VCaP (cell line): ENCODE measurements around the gene ROBO3.
A peak's percentile ranks its signal among the peaks of the same experiment; 100 is the strongest.

Source experiments
- H3K27ac ChIP-seq: fragments of 450-650 bp; 2 replicates; pipeline ENCODE4 v1.5.1; 2017
- TF ChIP-seq, protein P1 (sequence below): fragments of 450-650 bp; conservative IDR thresholded peaks from 2 replicates; pipeline ENCODE4 v1.5.1; 2017; ENCODE audit warnings: mild to moderate bottlenecking, moderate library complexity

ROBO3 gene

GRCh38 chr11:124830749-124831148, 34.5 kb upstream of the ROBO3 start:
- H3K27ac ChIP-seq = no peak overlapping the region
- TF ChIP-seq, protein P1, sequence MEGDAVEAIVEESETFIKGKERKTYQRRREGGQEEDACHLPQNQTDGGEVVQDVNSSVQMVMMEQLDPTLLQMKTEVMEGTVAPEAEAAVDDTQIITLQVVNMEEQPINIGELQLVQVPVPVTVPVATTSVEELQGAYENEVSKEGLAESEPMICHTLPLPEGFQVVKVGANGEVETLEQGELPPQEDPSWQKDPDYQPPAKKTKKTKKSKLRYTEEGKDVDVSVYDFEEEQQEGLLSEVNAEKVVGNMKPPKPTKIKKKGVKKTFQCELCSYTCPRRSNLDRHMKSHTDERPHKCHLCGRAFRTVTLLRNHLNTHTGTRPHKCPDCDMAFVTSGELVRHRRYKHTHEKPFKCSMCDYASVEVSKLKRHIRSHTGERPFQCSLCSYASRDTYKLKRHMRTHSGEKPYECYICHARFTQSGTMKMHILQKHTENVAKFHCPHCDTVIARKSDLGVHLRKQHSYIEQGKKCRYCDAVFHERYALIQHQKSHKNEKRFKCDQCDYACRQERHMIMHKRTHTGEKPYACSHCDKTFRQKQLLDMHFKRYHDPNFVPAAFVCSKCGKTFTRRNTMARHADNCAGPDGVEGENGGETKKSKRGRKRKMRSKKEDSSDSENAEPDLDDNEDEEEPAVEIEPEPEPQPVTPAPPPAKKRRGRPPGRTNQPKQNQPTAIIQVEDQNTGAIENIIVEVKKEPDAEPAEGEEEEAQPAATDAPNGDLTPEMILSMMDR = no peak

GRCh38 chr11:124831897-124832296, 33.3 kb upstream of the ROBO3 start:
- TF ChIP-seq, protein P1 = no peak
- H3K27ac ChIP-seq = no peak overlapping the region

GRCh38 chr11:124832571-124832970, 32.7 kb upstream of the ROBO3 start:
- H3K27ac ChIP-seq = no peak overlapping the region
- TF ChIP-seq, protein P1 = no peak

DNA sequence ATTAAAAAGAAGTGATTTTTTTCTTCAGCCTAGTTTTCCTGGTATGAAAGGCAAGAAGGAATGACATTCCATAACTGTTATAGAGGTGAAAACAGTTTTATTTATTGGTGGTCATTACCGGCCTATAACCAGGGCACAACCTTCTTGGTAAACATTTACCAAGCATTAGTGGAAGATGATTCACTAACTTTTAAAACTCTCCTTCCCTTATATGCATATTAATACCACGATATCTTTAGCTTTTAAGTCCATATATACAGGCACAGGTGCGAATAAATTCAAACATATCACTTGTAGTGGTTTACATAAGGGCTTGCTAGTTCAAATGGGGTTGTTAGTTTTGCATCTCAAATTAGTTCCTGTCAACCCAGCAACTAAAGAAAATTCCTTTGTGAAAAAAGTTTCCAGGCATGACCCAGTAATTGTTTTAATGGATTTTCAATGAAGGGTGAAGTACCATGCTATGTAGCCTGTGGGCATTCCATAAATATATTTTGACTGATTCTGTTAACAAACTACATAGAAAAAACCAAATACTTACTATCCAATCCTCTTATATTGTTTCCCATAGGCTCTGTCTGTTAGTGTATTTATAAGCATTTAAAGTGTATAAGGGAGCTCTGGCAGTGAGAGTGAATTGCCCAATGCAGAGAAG, 30.6 kb upstream of the ROBO3 start:
- TF ChIP-seq, protein P1 = no peak

GRCh38 chr11:124835918-124836317, 29.3 kb upstream of the ROBO3 start:
- H3K27ac ChIP-seq = peak overlapping the region; percentile 66; the same call in 1 of the 2 replicates
- TF ChIP-seq, protein P1 = no peak

More for the DNA sequence above, 30.6 kb upstream of the ROBO3 start:
- no peak overlapping the region for H3K27ac ChIP-seq

DNA sequence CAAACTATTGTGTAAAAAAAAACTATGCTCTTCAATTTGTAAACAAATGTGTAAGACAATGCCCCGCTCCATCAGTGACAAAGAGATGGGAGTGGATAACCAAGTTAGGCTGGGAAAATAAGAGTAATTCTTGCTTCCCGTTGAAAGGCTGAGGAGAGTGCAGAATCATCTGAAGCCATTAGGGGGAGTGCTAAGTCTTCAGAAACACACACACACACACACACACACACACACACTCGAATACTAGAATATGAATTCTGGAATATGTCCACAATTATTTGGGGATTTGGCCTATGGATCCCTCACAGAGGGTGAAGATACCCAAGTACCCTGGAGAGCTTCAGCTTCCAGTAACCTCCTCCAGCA, 27.8 kb upstream of the ROBO3 start:
- TF ChIP-seq, protein P1 = peak; percentile 86
- H3K27ac ChIP-seq = no peak overlapping the region

DNA sequence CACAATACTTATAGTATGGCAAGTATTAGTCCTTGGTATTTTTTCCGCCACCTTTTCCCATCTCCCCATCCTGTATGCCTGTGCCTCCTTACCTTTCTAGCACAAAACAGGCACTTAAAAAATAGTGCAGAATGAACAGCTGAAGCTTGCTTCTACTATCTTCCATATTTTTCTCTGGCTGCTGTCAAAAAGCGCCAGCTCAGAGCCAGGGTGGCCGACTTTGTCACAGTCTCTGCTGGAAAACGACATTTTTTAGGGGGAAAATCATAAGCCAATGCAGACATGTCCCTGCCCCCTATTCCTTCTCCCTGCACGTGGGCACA, 26.5 kb upstream of the ROBO3 start:
- TF ChIP-seq, protein P1 = no peak
- peak overlapping the region; percentile 70; the same call in 1 of the 2 replicates for H3K27ac ChIP-seq
